Psoas muscle (tissue), 8 donors: ENCODE measurements around the gene CSNK2B. TPM values are rescaled to one million over a fixed set of nuclear protein-coding genes. Genes with fewer than 3 reads are reported as not detected.

Experiments used
- ATAC-seq, 4 donors: fragments of 200-7000 bp; cut with Tn5 transposase; one replicate each; pipeline ENCODE4 v1.9.1; 2020; ENCODE audit warnings: moderate library complexity in 3 of 4, mild to moderate bottlenecking in 2 of 4
- DNase-seq, 2 donors: peaks; one replicate each; pipeline ENCODE4 v3.0.0-alpha.2; 2020
- H3K27ac ChIP-seq: fragments of 200-600 bp; one replicate; pipeline ENCODE4 v1.8.0; 2022
- H3K27me3 ChIP-seq, 3 donors: fragments of 200-600 bp in 1 of 3; one replicate each; pipeline versions ENCODE4 v1.6.1 to v1.8.0; 2013 to 2022; ENCODE audit warnings: low read length in 2 of 3, mild to moderate bottlenecking in 2 of 3, moderate library complexity in 1 of 3; ENCODE audit not compliant: insufficient read depth in 3 of 3
- H3K36me3 ChIP-seq, 2 donors: fragments of 200-600 bp in 1 of 2; one replicate each; pipeline versions ENCODE4 v1.6.1 to v1.8.0; 2013 to 2022; ENCODE audit warnings: low read depth in 1 of 2, mild to moderate bottlenecking in 1 of 2, moderate library complexity in 1 of 2; ENCODE audit not compliant: insufficient read depth in 1 of 2
- H3K4me1 ChIP-seq: fragments of 200-600 bp; one replicate; pipeline ENCODE4 v1.8.0; 2022
- H3K4me3 ChIP-seq: fragments of 200-600 bp; one replicate; pipeline ENCODE4 v1.8.0; 2022; ENCODE audit warnings: mild to moderate bottlenecking
- H3K9me3 ChIP-seq: fragments of 200-600 bp; one replicate; pipeline ENCODE4 v1.8.0; 2022
- CTCF ChIP-seq: fragments of 200-600 bp; IDR thresholded peaks from one replicate; pipeline ENCODE4 v1.8.0; 2022; ENCODE audit warnings: antibody characterized with exemption
- WGBS, 3 donors: extraction: QIAGEN DNeasy Blood & Tissue Kit; methylation state at CpG; one replicate each; pipeline versions ENCODE4 v1.1.6 to v1.1.7; 2013; 5-methylcytosine and 5-hydroxymethylcytosine counted together
- intact Hi-C, 2 donors: fragments of 100-400 bp; cut with DNase I; formaldehyde crosslinking; loops; one replicate each; pipeline versions ENCODE4 v1.11.0 to v1.14.2; 2022
- long read RNA-seq, 2 donors: library from polyadenylated mRNA; unstranded; transcript quantifications; one replicate each; pipeline ENCODE4 v2.0.0, GENCODE V29; 2021
- polyA plus RNA-seq, 3 donors: library from polyadenylated mRNA; stranded (reverse); fragments of 200-250 nt; gene quantifications; one replicate each; pipeline ENCODE4 v1.2.3, GENCODE V29; 2013
- total RNA-seq, 4 donors: library from RNA; stranded (reverse); fragmentation: NEBNext Ultra II Directional in 2 of 4; extraction: Animal tissue kit (Norgen Biotek cat#: 25700) in 2 of 4; gene quantifications; one replicate each; pipeline versions ENCODE4 v1.2.1 to v1.2.4, GENCODE V29; 2021 to 2023
- donor health status: healthy with polysubstance abuse.
- donor health status: DM: no; HTN: no; CAD: no; lungs with moderate emphysema.
- donor health status: Bipolar disorder and iron deficiency.
- donor health status: healthy.
- donor health status: DM: yes; HTN: yes; CAD: no.
- donor health status: DM: no; HTN: no; CAD: no.
- donor health status: DM: no; HTN: no; CAD: no.
- donor health status: DM: yes; HTN: yes; CAD: no.

The CSNK2B gene
- total RNA-seq, result 100 to 1,000 TPM; 102 to 129 (median 103) TPM
- 100 to 1,000 TPM; 151 to 208 (median 160) TPM for polyA plus RNA-seq
- long read RNA-seq, donor 1, transcript CSNK2B-203 (7 exons, 948 nt), result major isoform, 41 of 47 reads
- long read RNA-seq, donor 1, partial matches to known transcripts, result 5 of 47 reads
- long read RNA-seq, donor 1, other reads (novel, unspliced or antisense), result 1 of 47 reads
- long read RNA-seq, donor 2, transcript CSNK2B-203 (7 exons, 948 nt), result major isoform, 51 of 64 reads
- long read RNA-seq, donor 2, transcript CSNK2B-206 (5 exons, 1,792 nt), result minor isoform, 5 of 64 reads
- long read RNA-seq, donor 2, partial matches to known transcripts, result 6 of 64 reads
- long read RNA-seq, donor 2, other reads (novel, unspliced or antisense), result 2 of 64 reads

- peak within 1 kb of the TSS; percentile 91 for H3K4me3 ChIP-seq
- TF ChIP-seq CTCF, result no peak
- no peaks in the 10 kb centered on the region for H3K27me3 ChIP-seq
- 0 to 1% (median 0%) methylated on average over 60 to 63 of the region's 63 CpGs for WGBS, 3 donors
- DNase-seq (peak; percentile 99), ATAC-seq (peak; percentile 89 to 92 (median 91))
- H3K27ac ChIP-seq, result peak within 1 kb of the TSS; percentile 97
- peaks cover 16 to 67% of the 10 kb centered on the region in 2 donors for H3K36me3 ChIP-seq
- intact Hi-C loops, result loop anchor here in 1 of 2 donors (5.0 kb wide), 2 partner anchors 72 to 287 kb away; partner anchors contain the start of gene CLIC1
- H3K9me3 ChIP-seq, result no peaks in the 10 kb centered on the region
- H3K4me1 ChIP-seq, result peaks cover 41% of the 10 kb centered on the region
Observed at GRCh38 chr6:31665501-31666336, at the start of gene CSNK2B. Gene CSNK2B, plus strand, starts transcription at chr6:31666080. Its CDS starts 752 bp downstream, at chr6:31666832.

GRCh38 chr6:31617010-31617409 lies 48.9 kb upstream of the CSNK2B start:
- ATAC-seq (no peak), DNase-seq (no peak)
- Histone ChIP-seq H3K9me3 (no peaks in the 10 kb centered on the region), H3K4me1 (peaks cover 7% of the 10 kb centered on the region), H3K27ac (no peak overlapping the region), H3K36me3 (peaks cover 2 to 3% of the 10 kb centered on the region in 2 donors), H3K27me3 (no peaks in the 10 kb centered on the region), H3K4me3 (no peak overlapping the region)
- no peak for TF ChIP-seq CTCF
- intact Hi-C loops, result loop anchor here in 1 of 2 donors (5.0 kb wide), 1 partner anchor 70 kb away; the partner anchor contains the start of genes ATP6V1G2 and NFKBIL1
- 74 to 78% (median 74%) methylated on average over 2 of the region's 2 CpGs for WGBS, 3 donors

GRCh38 chr6:31619805-31620585 lies 45.9 kb upstream of the CSNK2B start:
- 0 to 1% (median 1%) methylated on average over 50 of the region's 50 CpGs for WGBS, 3 donors
- ATAC-seq, result peak; percentile 88 to 94 (median 90)
- TF ChIP-seq CTCF, result no peak
- DNase-seq, result peak; percentile 97 to 99
- Histone ChIP-seq H3K4me1 (peaks cover 16% of the 10 kb centered on the region), H3K27me3 (no peaks in the 10 kb centered on the region), H3K4me3 (peak overlapping the region; percentile 88), H3K9me3 (no peaks in the 10 kb centered on the region), H3K27ac (peak overlapping the region; percentile 96), H3K36me3 (peaks cover 7 to 31% of the 10 kb centered on the region in 2 donors)
- intact Hi-C loops, result loop anchor here in 1 of 2 donors (2.0 to 5.0 kb wide), 2 partner anchors 33 to 73 kb away; partner anchors contain the start of genes ATP6V1G2, BAG6 and NFKBIL1

- peak; percentile 58 to 71 (median 64) for ATAC-seq
- Histone ChIP-seq H3K27ac (peak within 1 kb of the TSS; percentile 96), H3K4me3 (peak within 1 kb of the TSS; percentile 88), H3K27me3 (no peaks in the 10 kb centered on the region), H3K36me3 (peaks cover 14 to 39% of the 10 kb centered on the region in 2 donors), H3K9me3 (no peaks in the 10 kb centered on the region), H3K4me1 (peaks cover 16% of the 10 kb centered on the region)
- TF ChIP-seq CTCF, result no peak
- intact Hi-C loops, result loop anchor here in 1 of 2 donors (2.0 kb wide), 1 partner anchor 32 kb away; the partner anchor contains the start of gene BAG6
- WGBS, 3 donors, result 0 to 2% (median 1%) methylated on average over 30 to 67 of the region's 67 CpGs
- no peak for DNase-seq
Observed at GRCh38 chr6:31620586-31621319, 45.1 kb upstream of the CSNK2B start, which contains the start of gene PRRC2A. Gene PRRC2A, plus strand, starts transcription at chr6:31620715. Its CDS starts 2,075 bp downstream, at chr6:31622790.
